Spleen (tissue), 11 donors: ENCODE measurements around the gene EXOC4. TPM values are rescaled to one million over a fixed set of nuclear protein-coding genes. Genes with fewer than 3 reads are reported as not detected.

Source experiments
- DNase-seq: peaks from one replicate; pipeline ENCODE4 v3.0.0-alpha.2; 2020
- H3K27ac ChIP-seq, 8 donors: fragments of 200-600 bp; sonication (generic) in 7 of 8; 1 replicate in 4 of 8; 2 replicates in 4 of 8; pipeline versions ENCODE4 v1.5.0 to v1.8.0; 2016 to 2021; ENCODE audit warnings: inconsistent platforms in 4 of 8, mild to moderate bottlenecking in 4 of 8, moderate library complexity in 1 of 8
- H3K27me3 ChIP-seq, 7 donors: fragments of 200-600 bp; sonication (generic) in 6 of 7; replicated peaks in 1 of 7; 1 replicate in 4 of 7; 2 replicates in 3 of 7; pipeline versions ENCODE4 v1.5.0 to v1.8.0; 2016 to 2021; ENCODE audit warnings: inconsistent platforms in 3 of 7, mild to moderate bottlenecking in 1 of 7
- H3K36me3 ChIP-seq, 6 donors: fragments of 200-600 bp; sonication (generic) in 5 of 6; 1 replicate in 4 of 6; 2 replicates in 2 of 6; pipeline versions ENCODE4 v1.5.0 to v1.8.0; 2016 to 2021; ENCODE audit warnings: inconsistent platforms in 2 of 6
- H3K4me1 ChIP-seq, 6 donors: fragments of 200-600 bp; sonication (generic) in 5 of 6; 1 replicate in 3 of 6; 2 replicates in 3 of 6; pipeline versions ENCODE4 v1.5.0 to v1.8.0; 2016 to 2021; ENCODE audit warnings: inconsistent platforms in 3 of 6
- H3K4me3 ChIP-seq, 8 donors: fragments of 200-600 bp; sonication (generic) in 7 of 8; 1 replicate in 4 of 8; 2 replicates in 4 of 8; pipeline versions ENCODE4 v1.5.0 to v1.8.0; 2016 to 2021; ENCODE audit warnings: inconsistent platforms in 4 of 8, mild to moderate bottlenecking in 4 of 8, moderate library complexity in 2 of 8
- H3K9me3 ChIP-seq, 8 donors: fragments of 200-600 bp; sonication (generic) in 7 of 8; 1 replicate in 4 of 8; 2 replicates in 4 of 8; pipeline versions ENCODE4 v1.5.0 to v1.8.0; 2016 to 2021; ENCODE audit warnings: inconsistent platforms in 4 of 8
- CTCF ChIP-seq, 11 experiments: fragments of 200-600 bp in 7 of 11; fragments of 450-650 bp in 4 of 11; sonication (generic) in 4 of 11; IDR thresholded peaks in 8 of 11; conservative IDR thresholded peaks in 3 of 11; 1 replicate in 7 of 11; 2 replicates in 4 of 11; pipeline versions ENCODE4 v1.4.0 to v1.8.0; 2016 to 2021; ENCODE audit warnings: antibody characterized with exemption in 11 of 11, inconsistent platforms in 4 of 11, mild to moderate bottlenecking in 1 of 11
- POLR2A ChIP-seq, 3 donors: fragments of 450-650 bp; IDR thresholded peaks; one replicate each; pipeline ENCODE4 v1.5.1; 2017; ENCODE audit warnings: antibody characterized with exemption in 3 of 3, mild to moderate bottlenecking in 1 of 3
- POLR2AphosphoS5 ChIP-seq, 3 donors: sonication (generic); formaldehyde crosslinking; IDR thresholded peaks; one replicate each; pipeline ENCODE4 v1.5.1; 2017; ENCODE audit warnings: antibody characterized with exemption in 3 of 3
- WGBS, 5 donors: extraction: QIAGEN DNeasy Blood & Tissue Kit in 3 of 5; methylation state at CpG; one replicate each; pipeline versions ENCODE4 v1.1.5 to v1.1.7; 2013 to 2018; 5-methylcytosine and 5-hydroxymethylcytosine counted together
- intact Hi-C: fragments of 100-400 bp; cut with DNase I; formaldehyde crosslinking; loops from one replicate; pipeline ENCODE4 v1.15.0; 2023; ENCODE audit warnings: low total_unique reads
- polyA plus RNA-seq, 3 donors: library from polyadenylated mRNA; stranded (reverse); fragments of 200-250 nt; gene quantifications; one replicate each; pipeline ENCODE4 v1.2.1, GENCODE V29; 2013
- total RNA-seq, 7 donors: library from RNA; depleted of rRNA in 3 of 7; stranded (reverse); fragments of >200 nt in 3 of 7; fragmentation: NEBNext Ultra II Directional in 4 of 7; extraction: Animal tissue kit (Norgen Biotek cat#: 25700) in 4 of 7; gene quantifications; one replicate each; pipeline versions ENCODE4 v1.1.0 to v1.2.1, GENCODE V29; 2016 to 2021
- donor health status: healthy with polysubstance abuse.
- donor health status: DM: no; HTN: no; CAD: no; lungs with moderate emphysema.
- donor health status: DM: no; HTN: no; CAD: no.
- donor health status: Bipolar disorder and iron deficiency.
- donor health status: healthy.
- donor health status: DM: no; HTN: no; CAD: no.
- donor health status: DM: yes; HTN: yes; CAD: no.

Gene EXOC4
- total and polyA plus RNA-seq, 10 donors, result 14.1 to 138 (median 102) TPM

DNA sequence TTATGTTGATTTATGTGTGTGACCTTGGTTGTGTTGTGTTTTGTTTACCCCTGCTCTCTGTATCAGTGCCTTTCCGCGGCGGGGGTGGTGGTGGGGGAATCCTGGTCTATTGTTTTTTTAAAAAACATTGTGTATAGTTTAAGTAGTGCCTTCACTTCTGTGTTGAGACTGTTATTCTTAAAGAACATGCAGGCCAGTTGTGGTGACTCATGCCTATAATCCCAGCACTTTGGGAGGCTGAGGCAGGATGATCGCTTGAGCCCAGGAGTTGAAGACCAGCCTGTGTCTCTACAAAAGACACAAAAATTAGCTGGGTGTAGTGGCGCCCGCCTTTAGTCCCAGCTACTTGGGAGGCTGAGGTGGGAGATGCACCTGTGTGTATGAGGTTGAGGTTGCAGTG lies 445.2 kb downstream of the EXOC4 start:
- H3K9me3 ChIP-seq, result no peaks in the 10 kb centered on the region
- H3K4me3 ChIP-seq, result no peak overlapping the region
- no peak overlapping the region for H3K27ac ChIP-seq
- no peaks in the 10 kb centered on the region for H3K36me3 ChIP-seq
- peaks cover 0 to 5% (median 0%) of the 10 kb centered on the region in 6 donors for H3K4me1 ChIP-seq
- WGBS, 5 donors, result 92 to 97% (median 96%) methylated on average over 6 of the region's 6 CpGs
- TF ChIP-seq POLR2A (IDR thresholded peaks at IDR 0.05) (no peak), CTCF (IDR thresholded peaks at IDR 0.05 in 8 of 11, conservative IDR thresholded peaks at IDR 0.05 in 3 of 11) (no peak), POLR2AphosphoS5 (IDR thresholded peaks at IDR 0.05) (no peak)
- intact Hi-C loops, result no loop called here
- no peak for DNase-seq
- H3K27me3 ChIP-seq, result no peaks in the 10 kb centered on the region

DNA sequence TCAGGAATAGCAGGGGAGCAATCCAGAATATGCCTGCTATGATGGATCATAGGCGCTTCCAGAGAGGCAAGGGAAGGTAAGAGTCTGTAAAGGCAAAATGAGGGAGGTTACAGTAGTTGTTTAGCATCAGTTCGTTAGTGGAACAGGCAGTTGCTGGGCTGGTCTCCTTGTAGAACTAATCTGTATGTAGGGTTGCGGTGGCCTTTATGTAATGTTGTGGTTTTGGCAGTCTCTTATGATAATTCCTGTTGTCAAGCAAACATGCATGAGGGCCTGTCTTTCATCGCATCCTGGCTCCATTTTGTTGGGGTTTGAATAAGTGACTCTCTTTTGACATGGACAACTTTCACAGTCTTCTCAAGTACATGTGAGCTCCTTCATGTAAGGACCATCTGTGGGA lies 446.5 kb downstream of the EXOC4 start:
- Histone ChIP-seq H3K27me3 (no peaks in the 10 kb centered on the region), H3K27ac (no peak overlapping the region), H3K9me3 (no peaks in the 10 kb centered on the region), H3K4me3 (no peak overlapping the region), H3K4me1 (peaks cover 0 to 5% (median 0%) of the 10 kb centered on the region in 6 donors), H3K36me3 (no peaks in the 10 kb centered on the region)
- WGBS, 5 donors, result 60 to 93% (median 79%) methylated on average over 4 of the region's 4 CpGs
- no peak for DNase-seq
- TF ChIP-seq CTCF (IDR thresholded peaks at IDR 0.05 in 8 of 11, conservative IDR thresholded peaks at IDR 0.05 in 3 of 11) (no peak), POLR2AphosphoS5 (IDR thresholded peaks at IDR 0.05) (no peak), POLR2A (IDR thresholded peaks at IDR 0.05) (no peak)
- intact Hi-C loops, result no loop called here

- H3K4me3 ChIP-seq, result no peak overlapping the region
- no peak overlapping the region for H3K27ac ChIP-seq
- intact Hi-C loops, result no loop called here
- no peaks in the 10 kb centered on the region for H3K9me3 ChIP-seq
- H3K4me1 ChIP-seq, result no peaks in the 10 kb centered on the region
- H3K36me3 ChIP-seq, result no peaks in the 10 kb centered on the region
- TF ChIP-seq CTCF (IDR thresholded peaks at IDR 0.05 in 8 of 11, conservative IDR thresholded peaks at IDR 0.05 in 3 of 11) (no peak), POLR2AphosphoS5 (IDR thresholded peaks at IDR 0.05) (no peak), POLR2A (IDR thresholded peaks at IDR 0.05) (no peak)
- H3K27me3 ChIP-seq, result no peaks in the 10 kb centered on the region
- 73 to 82% (median 78%) methylated on average over 6 to 7 of the region's 7 CpGs for WGBS, 5 donors
- DNase-seq, result no peak
Measured at GRCh38 chr7:133702078-133702477, 449.2 kb downstream of the EXOC4 start.

- Histone ChIP-seq H3K4me1 (no peaks in the 10 kb centered on the region), H3K36me3 (no peaks in the 10 kb centered on the region), H3K27ac (no peak overlapping the region), H3K9me3 (no peaks in the 10 kb centered on the region), H3K4me3 (no peak overlapping the region), H3K27me3 (no peaks in the 10 kb centered on the region)
- TF ChIP-seq POLR2A (IDR thresholded peaks at IDR 0.05), result no peak
- TF ChIP-seq POLR2AphosphoS5 (IDR thresholded peaks at IDR 0.05), result no peak
- TF ChIP-seq CTCF (IDR thresholded peaks at IDR 0.05 in 8 of 11, conservative IDR thresholded peaks at IDR 0.05 in 3 of 11), result no peak
- no peak for DNase-seq
- intact Hi-C loops, result no loop called here
- WGBS, 5 donors, result 47 to 98% (median 96%) methylated on average over 2 of the region's 2 CpGs
Measured at GRCh38 chr7:133702960-133703359, 450.1 kb downstream of the EXOC4 start.
